Neural progenitor cell (in vitro differentiated cells): ENCODE results near the gene KSR1. TPM values are rescaled to one million over a fixed set of nuclear protein-coding genes. Genes with fewer than 3 reads are reported as not detected.
"Not testable (repeated sequence)": the region's sequence is repeated elsewhere in the genome, so short reads cannot be mapped to it uniquely, and the experiment has no call there.

Experiments
- DNase-seq: peaks from one replicate; pipeline ENCODE4 v3.0.0-alpha.2; 2016; ENCODE audit warnings: low spot score
- H2AFZ ChIP-seq: fragments of 200-600 bp; sonication (generic); replicated peaks from 2 replicates; pipeline ENCODE4 v1.6.1; 2016; ENCODE audit warnings: antibody characterized with exemption
- H3F3A ChIP-seq: fragments of 200-600 bp; sonication (generic); 2 replicates; pipeline ENCODE4 v1.6.1; 2016; ENCODE audit warnings: antibody characterized with exemption, low read depth
- H3K27ac ChIP-seq: fragments of 200-600 bp; sonication (generic); 2 replicates; pipeline ENCODE4 v1.5.1; 2016; ENCODE audit warnings: mild to moderate bottlenecking
- H3K27me3 ChIP-seq: fragments of 200-600 bp; sonication (generic); 2 replicates; pipeline ENCODE4 v1.6.1; 2016; ENCODE audit warnings: mild to moderate bottlenecking, moderate library complexity
- H3K36me3 ChIP-seq: fragments of 200-600 bp; sonication (generic); 2 replicates; pipeline ENCODE4 v1.5.1; 2016
- H3K4me1 ChIP-seq: fragments of 200-600 bp; sonication (generic); 2 replicates; pipeline ENCODE4 v1.6.1; 2016; ENCODE audit warnings: mixed run types
- H3K4me2 ChIP-seq: fragments of 200-600 bp; sonication (generic); 2 replicates; pipeline ENCODE4 v1.6.1; 2016
- H3K4me3 ChIP-seq: fragments of 200-600 bp; sonication (generic); 2 replicates; pipeline ENCODE4 v1.5.1; 2016
- H3K79me2 ChIP-seq: fragments of 200-600 bp; sonication (generic); 2 replicates; pipeline ENCODE4 v1.6.1; 2016; ENCODE audit warnings: low read depth
- H3K9ac ChIP-seq: fragments of 200-600 bp; sonication (generic); 2 replicates; pipeline ENCODE4 v1.6.1; 2016
- H3K9me3 ChIP-seq: fragments of 200-600 bp; sonication (generic); 2 replicates; pipeline ENCODE4 v1.5.1; 2016; ENCODE audit warnings: low read depth
- H4K20me1 ChIP-seq: fragments of 200-600 bp; sonication (generic); 2 replicates; pipeline ENCODE4 v1.6.1; 2016; ENCODE audit warnings: low read depth
- H3K27ac Mint-ChIP-seq: 3 replicates; pipeline ENCODE4 v1.8.0; 2021; ENCODE audit warnings: mixed read lengths
- H3K27me3 Mint-ChIP-seq: 2 replicates; pipeline ENCODE4 v1.8.0; 2022; ENCODE audit warnings: low read depth, mild to moderate bottlenecking, inconsistent platforms, moderate library complexity, mixed read lengths; ENCODE audit not compliant: insufficient read depth
- H3K36me3 Mint-ChIP-seq: 3 replicates; pipeline ENCODE4 v1.8.0; 2021; ENCODE audit warnings: mixed read lengths
- H3K4me1 Mint-ChIP-seq: 3 replicates; pipeline ENCODE4 v1.8.0; 2021; ENCODE audit warnings: mixed read lengths
- H3K4me3 Mint-ChIP-seq: 3 replicates; pipeline ENCODE4 v1.8.0; 2021; ENCODE audit warnings: mild to moderate bottlenecking, moderate library complexity, mixed read lengths
- H3K9me3 Mint-ChIP-seq: 3 replicates; pipeline ENCODE4 v1.8.0; 2020; ENCODE audit warnings: mixed read lengths
- EZH2 ChIP-seq: fragments of 200-600 bp; sonication (generic); IDR thresholded peaks from 2 replicates; pipeline ENCODE4 v1.6.1; 2017; ENCODE audit warnings: antibody characterized with exemption, mild to moderate bottlenecking, moderate library complexity
- EZH2phosphoT487 ChIP-seq: fragments of 200-600 bp; sonication (generic); IDR thresholded peaks from 2 replicates; pipeline ENCODE4 v1.6.1; 2017; ENCODE audit warnings: antibody characterized with exemption
- total RNA-seq: library from RNA; depleted of rRNA; stranded (reverse); fragments of >200 nt; gene quantifications from 2 replicates; pipeline ENCODE4 v1.2.3, GENCODE V29; 2015; ENCODE audit warnings: low replicate concordance
- TF ChIP-seq, protein P1 (sequence below): fragments of 200-600 bp; sonication (generic); IDR thresholded peaks from 2 replicates; pipeline ENCODE4 v1.5.1; 2017; ENCODE audit warnings: antibody characterized with exemption, mild to moderate bottlenecking

KSR1 gene
- total RNA-seq, 1 donor from 2014 or later = 16.4 TPM

DNA sequence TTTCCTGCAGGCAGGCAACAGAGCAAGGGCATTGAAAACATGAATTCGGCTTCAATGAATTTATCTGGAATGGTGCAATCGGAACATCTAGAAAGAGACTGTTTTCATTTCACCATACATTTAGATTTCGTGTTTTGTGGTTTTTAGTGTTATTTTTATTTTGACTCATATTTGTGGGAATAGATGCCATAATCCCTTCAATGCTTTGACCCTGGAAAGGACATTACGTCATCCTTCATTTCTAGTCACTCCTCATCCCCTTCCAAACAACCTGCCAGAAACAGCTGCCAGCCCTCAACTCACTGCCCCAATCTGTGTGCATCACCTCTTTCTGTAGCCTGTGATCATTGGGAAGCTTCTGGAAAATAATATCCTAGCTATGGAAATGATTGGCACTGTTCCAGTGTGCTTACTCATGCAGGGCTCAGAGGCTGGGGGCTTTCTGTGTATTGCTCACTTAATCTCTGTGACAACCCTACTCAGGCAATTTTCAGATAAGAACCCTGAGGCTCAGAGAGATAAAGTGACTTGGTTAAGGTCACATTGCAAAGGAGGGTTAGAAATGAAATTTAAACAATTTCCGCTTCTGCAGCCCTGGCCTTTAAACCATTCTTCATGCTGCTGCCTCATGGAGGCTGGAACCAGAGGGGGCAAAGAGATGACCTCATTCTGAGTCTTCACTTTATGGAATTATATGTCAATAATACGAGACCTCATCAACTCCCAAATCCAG is 9.5 kb upstream of the KSR1 start:
- peaks cover 6% of the 10 kb centered on the region for H3K4me1 Mint-ChIP-seq
- Histone ChIP-seq H3K4me3 (no peak overlapping the region), H3K4me2 (no peak overlapping the region), H3K36me3 (no peaks in the 10 kb centered on the region), H2AFZ (no peak overlapping the region), H3F3A (no peaks in the 10 kb centered on the region), H4K20me1 (no peaks in the 10 kb centered on the region), H3K4me1 (no peaks in the 10 kb centered on the region), H3K79me2 (no peaks in the 10 kb centered on the region), H3K9ac (no peak overlapping the region), H3K9me3 (no peaks in the 10 kb centered on the region), H3K27ac (no peak overlapping the region), H3K27me3 (no peaks in the 10 kb centered on the region)
- no peak overlapping the region for H3K27ac Mint-ChIP-seq
- no peak for DNase-seq
- H3K36me3 Mint-ChIP-seq = no peaks in the 10 kb centered on the region
- peaks cover 2% of the 10 kb centered on the region for H3K27me3 Mint-ChIP-seq
- no peak overlapping the region for H3K4me3 Mint-ChIP-seq
- TF ChIP-seq, protein P1, sequence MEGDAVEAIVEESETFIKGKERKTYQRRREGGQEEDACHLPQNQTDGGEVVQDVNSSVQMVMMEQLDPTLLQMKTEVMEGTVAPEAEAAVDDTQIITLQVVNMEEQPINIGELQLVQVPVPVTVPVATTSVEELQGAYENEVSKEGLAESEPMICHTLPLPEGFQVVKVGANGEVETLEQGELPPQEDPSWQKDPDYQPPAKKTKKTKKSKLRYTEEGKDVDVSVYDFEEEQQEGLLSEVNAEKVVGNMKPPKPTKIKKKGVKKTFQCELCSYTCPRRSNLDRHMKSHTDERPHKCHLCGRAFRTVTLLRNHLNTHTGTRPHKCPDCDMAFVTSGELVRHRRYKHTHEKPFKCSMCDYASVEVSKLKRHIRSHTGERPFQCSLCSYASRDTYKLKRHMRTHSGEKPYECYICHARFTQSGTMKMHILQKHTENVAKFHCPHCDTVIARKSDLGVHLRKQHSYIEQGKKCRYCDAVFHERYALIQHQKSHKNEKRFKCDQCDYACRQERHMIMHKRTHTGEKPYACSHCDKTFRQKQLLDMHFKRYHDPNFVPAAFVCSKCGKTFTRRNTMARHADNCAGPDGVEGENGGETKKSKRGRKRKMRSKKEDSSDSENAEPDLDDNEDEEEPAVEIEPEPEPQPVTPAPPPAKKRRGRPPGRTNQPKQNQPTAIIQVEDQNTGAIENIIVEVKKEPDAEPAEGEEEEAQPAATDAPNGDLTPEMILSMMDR = no peak
- TF ChIP-seq EZH2 = no peak
- H3K9me3 Mint-ChIP-seq = no peaks in the 10 kb centered on the region

DNA sequence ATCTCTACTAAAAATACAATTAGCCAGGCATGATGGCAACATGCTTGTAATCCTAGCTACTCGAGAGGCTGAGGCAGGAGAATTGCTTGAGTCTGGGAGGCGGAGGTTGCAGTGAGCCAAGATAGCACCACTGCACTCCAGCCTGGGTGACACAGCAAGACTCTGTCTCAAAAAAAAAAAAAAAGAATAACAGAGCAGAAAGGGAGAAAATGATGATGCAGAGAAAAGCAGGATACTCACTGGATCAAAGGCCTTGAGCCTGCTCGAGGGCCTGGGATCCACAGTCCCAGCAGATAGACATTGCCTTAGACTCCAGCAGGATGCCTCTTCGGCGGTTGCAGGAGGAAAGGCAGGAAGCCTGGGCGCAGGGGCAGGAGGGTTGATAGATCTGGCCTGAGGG is 7.7 kb upstream of the KSR1 start:
- H3K9me3 Mint-ChIP-seq, H3K4me2 ChIP-seq, H3K36me3 Mint-ChIP-seq, H3K27ac ChIP-seq, H3K36me3 ChIP-seq, H3K4me3 ChIP-seq, H3K9me3 ChIP-seq, H3K27me3 Mint-ChIP-seq, H3K9ac ChIP-seq, H2AFZ ChIP-seq, DNase-seq, H3K4me1 Mint-ChIP-seq, H3K27me3 ChIP-seq, H3K79me2 ChIP-seq, H3F3A ChIP-seq, H3K27ac Mint-ChIP-seq, H3K4me1 ChIP-seq, H3K4me3 Mint-ChIP-seq, H4K20me1 ChIP-seq: not testable (repeated sequence)

DNA sequence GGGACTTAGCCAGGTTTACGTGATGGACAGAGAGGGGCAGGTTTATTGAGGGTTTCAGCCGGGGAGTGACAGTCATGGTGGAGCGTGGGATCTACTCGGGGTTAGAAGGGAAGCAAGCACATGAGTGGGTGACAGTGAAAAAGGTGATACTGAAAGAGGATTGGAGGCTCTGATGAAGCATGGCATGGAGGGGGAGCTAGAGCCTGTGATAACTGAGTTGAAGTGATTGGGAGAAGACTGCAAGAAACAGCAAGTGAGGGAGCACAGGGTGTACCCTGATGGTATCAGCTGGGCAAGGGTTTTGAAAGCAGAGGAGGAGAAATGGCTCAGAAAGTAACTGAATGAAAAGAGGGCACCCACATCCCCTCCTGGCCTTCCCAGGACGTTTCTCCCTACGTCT is 6.7 kb upstream of the KSR1 start:
- Histone ChIP-seq H3K79me2 (no peaks in the 10 kb centered on the region), H3K9me3 (no peaks in the 10 kb centered on the region), H3K36me3 (no peaks in the 10 kb centered on the region), H3F3A (no peaks in the 10 kb centered on the region), H3K27me3 (no peaks in the 10 kb centered on the region), H2AFZ (no peak overlapping the region), H3K4me3 (no peak overlapping the region), H3K27ac (no peak overlapping the region), H4K20me1 (no peaks in the 10 kb centered on the region), H3K4me2 (no peak overlapping the region), H3K4me1 (no peaks in the 10 kb centered on the region), H3K9ac (no peak overlapping the region)
- Mint-ChIP-seq H3K27ac (peak overlapping the region; percentile 32), H3K4me3 (no peak overlapping the region), H3K27me3 (peaks cover 11% of the 10 kb centered on the region), H3K4me1 (no peaks in the 10 kb centered on the region), H3K36me3 (no peaks in the 10 kb centered on the region), H3K9me3 (no peaks in the 10 kb centered on the region)
- DNase-seq = no peak
- TF ChIP-seq EZH2 = no peak
- TF ChIP-seq, protein P1 = no peak
- no peak for TF ChIP-seq EZH2phosphoT487

DNA sequence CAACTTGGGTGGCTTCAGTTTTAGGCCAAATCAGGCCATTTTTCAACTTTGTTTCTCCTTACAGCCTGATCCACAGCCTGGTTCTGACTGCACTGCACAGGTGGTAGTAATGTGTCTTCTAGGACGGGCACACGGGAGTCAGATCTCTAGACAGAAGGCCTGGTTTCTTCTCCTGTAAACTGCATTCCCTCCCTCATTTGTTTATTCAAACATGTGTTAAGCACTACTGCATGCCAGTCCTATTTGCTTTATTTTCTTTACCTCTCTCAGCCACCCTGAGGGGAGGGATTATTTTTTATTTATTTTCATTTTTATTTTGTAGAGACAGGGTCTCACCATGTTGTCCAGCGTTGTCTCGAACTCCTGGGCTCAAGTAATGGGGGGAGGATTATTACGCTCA is 6.3 kb upstream of the KSR1 start:
- no peak overlapping the region for H3K4me3 Mint-ChIP-seq
- Histone ChIP-seq H3F3A (peaks cover under 1% of the 10 kb centered on the region), H2AFZ (no peak overlapping the region), H4K20me1 (no peaks in the 10 kb centered on the region), H3K4me3 (no peak overlapping the region), H3K4me2 (no peak overlapping the region), H3K27me3 (peaks cover 3% of the 10 kb centered on the region), H3K9ac (no peak overlapping the region), H3K27ac (no peak overlapping the region), H3K9me3 (no peaks in the 10 kb centered on the region), H3K36me3 (no peaks in the 10 kb centered on the region), H3K4me1 (no peaks in the 10 kb centered on the region), H3K79me2 (no peaks in the 10 kb centered on the region)
- H3K27ac Mint-ChIP-seq = no peak overlapping the region
- TF ChIP-seq, protein P1 = no peak
- TF ChIP-seq EZH2phosphoT487 (no peak), EZH2 (no peak)
- H3K36me3 Mint-ChIP-seq = no peaks in the 10 kb centered on the region
- H3K9me3 Mint-ChIP-seq = no peaks in the 10 kb centered on the region
- peaks cover under 1% of the 10 kb centered on the region for H3K4me1 Mint-ChIP-seq
- peaks cover 12% of the 10 kb centered on the region for H3K27me3 Mint-ChIP-seq
- no peak for DNase-seq
